HG03135 (cell line): ENCODE results near the gene PWWP2B.

Experiments used
- ATAC-seq: cut with Tn5 transposase; IDR thresholded peaks from one replicate; pipeline ENCODE4 v1.9.1; 2021; ENCODE audit warnings: mild to moderate bottlenecking, moderate library complexity; ENCODE audit not compliant: unreplicated experiment

Gene PWWP2B

DNA sequence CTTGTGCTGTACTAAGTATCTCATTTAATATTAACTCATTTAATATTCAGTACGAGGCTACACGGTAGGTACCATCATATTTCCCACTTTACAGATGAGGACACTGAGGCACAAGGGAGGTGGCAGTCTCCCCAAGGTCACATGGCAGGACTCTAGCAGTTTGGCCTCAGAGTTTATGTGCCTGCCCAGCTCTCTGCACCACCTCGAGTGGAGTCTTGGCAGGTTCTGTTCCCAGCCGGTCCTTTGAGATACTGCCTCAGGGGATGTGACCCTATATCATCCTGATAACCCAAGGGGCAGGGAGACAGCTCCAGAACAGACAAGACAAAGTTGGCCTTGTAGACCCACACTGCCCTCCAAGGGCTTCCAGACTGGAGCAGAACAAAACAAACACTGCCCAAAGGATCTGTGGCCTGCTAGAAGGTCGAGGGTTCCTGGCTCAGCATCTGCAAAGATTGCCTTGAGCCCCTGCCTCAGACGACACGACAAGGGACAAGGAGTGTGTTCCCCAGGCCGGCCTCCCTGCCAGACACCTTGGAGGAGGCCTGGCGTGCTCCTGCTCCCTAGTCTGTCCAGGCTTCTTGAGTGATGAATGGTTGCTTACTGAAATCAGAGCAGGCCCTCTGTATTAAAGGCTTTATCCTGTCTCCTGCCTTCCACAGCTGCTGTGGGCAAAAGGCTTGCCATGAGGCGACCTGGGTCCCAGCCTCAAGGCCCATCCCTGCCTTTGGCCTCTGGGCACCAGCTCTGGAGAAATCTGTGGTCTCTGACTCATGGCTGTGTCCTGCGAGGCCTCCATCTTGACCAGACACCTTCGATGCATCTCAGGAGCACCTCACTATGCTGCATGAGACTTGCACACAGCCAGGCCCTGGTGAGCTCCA is 3.9 kb upstream of the PWWP2B start:
- no peak for ATAC-seq

DNA sequence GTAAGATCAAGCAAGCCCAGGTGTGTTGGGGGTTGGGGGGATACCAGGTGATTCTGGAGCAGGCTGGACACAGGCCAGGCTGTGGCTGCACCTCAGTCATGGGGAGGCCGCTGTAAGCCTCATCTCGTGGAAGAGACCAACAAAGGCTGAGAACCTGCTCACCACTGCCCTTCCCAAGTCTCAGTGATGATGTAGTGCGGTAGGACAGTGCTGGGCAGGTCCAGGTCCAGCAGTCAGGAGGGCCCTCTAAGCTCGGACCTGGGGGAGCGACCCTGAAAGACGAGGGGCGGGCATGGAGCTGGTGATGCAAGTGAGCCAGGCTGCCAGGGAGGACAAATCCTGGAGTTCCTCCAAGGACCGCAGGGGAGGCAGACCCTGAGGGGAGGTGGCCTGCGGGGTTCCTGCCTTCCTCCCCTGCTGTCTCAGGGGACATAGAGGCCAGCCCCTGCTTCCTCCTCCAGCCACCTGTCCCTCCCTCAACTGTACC is 3.3 kb upstream of the PWWP2B start:
- no peak for ATAC-seq

DNA sequence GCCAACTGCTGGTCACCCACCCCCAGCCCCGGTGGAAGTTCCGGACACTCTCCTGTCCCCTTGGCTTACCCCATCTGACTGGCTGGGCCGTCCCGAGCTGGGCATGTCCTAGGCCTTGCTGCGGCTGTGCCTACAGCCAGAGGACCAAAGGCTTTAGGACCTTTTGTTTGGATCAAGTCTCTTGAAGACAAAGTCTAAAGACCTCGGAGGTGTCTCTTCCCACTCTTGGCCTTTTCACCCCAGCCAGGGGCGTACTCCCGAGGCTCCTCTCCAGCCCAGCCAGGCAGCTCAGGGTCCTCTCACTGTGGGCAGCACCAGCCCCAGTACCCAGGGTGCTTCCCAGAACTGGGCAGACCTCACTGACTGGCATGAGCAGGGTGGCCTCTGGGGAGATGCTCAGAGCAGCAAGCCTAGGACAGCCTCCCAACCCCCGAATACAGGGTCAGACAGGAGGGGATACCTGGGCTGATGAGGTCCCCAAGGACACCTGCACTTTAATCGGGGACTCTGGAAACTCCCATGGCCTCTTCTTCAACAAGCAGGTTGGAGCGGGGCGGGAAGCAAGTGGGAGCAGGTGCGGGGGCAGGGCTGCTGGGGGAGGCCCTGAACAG is 2.7 kb upstream of the PWWP2B start:
- no peak for ATAC-seq

DNA sequence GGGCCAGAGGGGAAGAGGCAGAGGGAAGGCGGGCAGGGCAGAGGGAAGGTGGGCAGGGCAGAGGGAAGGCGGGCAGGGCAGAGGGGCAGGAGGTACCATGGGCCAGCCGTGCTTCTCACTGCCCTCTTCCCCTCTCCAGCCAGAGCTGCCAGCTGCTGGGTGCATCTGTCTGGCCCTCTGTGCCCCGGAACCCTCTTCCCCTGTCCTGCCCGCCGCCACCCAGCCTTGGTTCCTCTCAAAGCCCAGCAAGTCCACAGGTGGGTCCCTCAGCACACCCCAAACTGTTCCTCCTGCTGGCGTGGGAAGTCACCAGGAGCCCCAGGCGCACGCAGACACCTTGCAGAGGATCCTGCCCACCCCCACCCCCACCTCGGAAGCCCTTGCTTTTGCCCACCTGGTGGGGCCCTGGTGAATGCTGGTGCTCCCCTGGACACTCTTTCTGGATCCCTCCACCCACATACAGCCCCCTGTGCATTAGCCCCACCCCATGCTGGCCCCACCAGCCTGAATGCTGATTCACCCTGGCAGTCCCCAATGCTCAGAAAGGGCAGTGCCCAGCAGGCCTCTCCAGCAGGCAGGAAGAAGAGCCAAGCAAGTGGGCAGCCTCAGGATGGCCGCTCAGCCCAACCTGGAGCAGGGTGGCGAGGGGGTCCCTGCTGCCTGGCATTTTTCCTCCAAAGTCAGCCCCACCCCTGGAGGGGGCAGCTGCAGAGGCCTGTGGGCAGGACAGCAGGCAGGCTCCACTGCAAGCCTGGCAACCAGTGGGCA is 1.9 kb upstream of the PWWP2B start:
- ATAC-seq, result no peak

DNA sequence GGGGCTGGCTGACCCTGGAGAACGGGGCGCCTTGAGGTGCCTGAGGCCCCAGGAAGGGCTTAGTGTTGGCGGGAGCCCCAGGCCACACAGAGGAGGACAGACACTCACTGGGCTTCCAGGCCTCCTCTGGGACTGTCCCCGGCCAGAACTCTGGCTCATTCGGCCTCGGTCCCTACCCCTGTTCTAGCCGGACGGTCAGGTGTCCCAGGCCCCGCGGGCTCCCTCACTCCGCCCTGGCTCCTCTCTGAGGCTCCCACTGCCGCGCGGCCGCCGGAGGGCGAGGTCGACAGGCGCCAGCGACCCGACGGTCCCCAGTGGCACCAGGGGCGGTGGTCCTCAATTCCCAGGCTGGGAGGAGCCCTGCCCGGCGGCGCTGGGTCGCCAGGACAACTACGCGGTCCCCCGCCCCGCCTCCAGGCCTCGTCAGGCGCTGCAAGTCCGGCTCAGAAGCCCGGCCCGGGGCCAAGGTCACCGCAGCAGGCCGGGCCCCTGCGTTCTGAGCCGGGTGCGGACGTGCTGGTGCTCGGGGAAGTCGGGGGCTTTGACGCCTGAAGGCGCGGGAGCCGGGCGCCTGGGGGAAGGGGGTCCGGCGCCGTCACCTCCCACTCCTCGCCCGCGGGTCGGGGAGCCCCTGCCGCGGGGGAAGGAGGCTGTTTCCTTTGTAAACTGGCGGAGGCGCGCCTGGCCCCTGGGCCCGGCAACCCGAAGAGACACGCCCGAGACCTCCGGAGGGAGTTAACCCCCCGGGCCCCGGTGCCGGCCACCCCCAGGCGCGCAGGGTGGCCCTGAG is 1.1 kb upstream of the PWWP2B start:
- ATAC-seq, result peak; percentile 14

DNA sequence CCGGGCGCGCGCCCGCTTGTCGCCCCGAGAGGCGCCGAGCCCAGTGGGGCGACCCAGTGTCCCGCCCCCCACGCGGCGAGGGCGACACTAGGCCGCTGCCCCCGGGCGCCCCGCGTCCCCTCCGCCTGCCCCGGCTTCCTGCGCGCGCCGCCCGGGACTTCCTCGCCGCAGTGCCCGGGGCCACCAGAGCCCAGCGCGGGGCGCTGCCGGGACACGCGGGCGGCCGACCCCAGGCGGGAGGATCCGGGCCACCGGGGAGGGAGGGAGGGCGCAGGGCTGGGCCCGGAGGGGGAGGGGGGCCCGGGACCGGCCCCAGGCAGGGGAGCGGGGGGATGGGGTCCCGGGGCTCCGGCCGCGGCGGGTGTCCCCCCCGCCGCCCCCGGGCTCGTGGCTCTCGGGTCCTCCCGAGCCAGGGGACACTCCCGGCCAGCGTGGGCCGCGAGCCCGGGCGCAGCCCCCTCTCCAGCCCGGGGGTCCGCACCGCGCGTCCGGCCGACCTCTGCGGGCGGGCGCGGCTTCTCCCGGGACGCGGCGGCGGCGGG is 435 bp upstream of the PWWP2B start:
- ATAC-seq, result peak; percentile 48

DNA sequence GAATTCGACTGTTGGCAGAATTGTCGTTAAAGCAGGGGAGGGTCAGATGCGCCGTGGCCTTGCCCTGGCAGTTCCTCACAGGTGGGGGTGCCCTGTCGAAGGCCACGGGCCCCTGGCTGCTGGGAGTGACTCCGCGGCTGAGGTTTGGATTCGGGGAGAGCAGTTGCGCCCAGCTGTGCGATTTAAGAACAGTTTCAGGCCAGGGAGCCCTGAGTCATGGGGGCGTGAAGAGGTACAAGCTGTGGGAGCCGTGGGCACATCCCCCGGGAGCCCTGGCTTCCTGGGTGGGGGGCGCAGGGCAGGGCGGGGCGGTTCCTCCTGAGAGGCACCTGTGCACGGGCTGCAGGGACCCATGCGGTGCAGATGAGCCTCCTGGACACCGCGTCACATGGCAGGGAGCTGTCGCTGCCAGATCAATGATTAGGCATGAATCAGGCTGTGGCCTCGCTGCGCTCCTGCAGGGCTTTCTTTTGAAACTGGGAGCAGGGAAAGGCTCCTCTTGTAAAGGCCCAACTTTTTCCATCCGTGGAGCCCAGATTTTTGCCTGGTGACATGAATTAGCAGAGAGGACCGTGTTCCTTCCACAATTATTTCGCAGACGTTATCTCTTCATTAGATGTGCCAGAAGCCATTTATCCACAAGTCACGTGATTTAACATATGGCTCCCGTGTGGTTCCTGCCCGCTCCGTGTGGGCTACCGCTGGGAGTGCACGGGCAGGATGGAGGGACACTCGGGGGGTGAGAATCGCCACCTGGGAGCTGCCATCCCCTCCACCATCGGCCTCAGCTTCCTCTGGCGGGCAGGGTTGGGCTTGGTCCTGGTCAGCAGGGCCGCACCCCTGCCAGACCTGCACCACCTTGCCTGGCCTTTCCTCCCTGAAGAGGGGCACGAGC is 918 bp downstream of the PWWP2B start:
- ATAC-seq, result peak; percentile 28

DNA sequence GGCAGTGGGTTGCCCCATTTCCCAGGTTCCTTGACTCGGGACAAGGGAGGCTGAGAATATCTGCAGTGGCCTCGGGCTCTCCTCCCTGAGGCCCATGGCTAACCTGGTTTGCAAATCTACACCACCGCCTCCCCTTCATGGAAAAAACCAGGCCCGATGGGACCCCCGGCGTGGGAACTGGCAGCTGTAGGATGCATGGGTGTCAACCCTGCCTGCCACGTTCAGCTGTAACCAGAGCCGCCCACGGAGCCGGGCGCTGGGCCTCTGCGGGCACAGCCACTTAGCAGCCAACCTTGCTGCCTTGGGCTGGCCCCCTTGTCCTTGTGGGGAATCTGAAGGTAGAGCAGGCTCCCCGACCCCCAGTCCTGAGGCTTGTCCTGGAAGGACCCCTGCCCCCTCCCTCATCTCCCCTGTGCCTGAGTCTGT is 1.6 kb downstream of the PWWP2B start:
- no peak for ATAC-seq

DNA sequence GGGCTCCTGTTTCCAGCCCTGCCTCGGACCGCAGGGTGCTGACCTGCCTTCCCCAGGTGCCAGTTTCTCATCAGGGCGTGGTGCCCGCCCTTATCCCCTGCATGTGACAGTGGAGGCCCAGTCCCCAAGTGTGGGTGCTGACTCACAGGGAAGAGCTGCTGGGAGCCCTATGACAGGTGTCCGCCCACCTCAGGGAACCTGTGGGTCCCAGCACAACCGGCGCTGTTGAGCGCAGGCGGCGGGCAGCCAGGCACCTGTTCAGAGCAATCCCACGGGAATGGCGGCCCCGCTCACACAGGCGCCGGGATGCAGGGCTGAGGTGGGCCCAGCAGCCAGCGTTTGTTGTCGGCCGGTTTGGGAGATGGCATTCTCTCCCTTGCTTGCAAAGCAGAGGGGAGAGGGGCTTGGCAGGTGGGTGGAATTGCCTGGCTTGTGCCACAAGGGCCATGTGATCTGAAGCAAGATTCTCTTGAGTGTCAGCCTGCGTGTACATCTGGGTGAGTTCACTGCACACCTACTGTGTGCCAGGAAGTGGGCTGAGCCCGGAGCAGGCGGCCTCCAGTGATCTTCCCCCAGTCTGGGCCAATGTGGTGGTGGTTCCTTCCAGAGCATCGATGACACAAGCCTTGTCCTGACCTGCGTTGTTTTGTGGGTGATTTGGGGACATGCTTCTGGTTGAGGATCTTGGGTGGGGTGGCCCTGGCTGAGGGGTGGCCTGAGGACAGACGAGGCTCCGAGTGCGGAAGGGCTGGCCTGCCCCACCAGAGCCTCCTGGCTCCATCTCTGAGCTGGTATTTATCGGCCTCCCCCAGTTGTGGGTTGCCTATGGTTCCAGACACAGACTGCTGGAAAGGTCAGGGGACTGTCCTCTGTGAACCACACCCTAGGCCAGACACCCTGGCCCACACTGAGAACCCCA is 2.4 kb downstream of the PWWP2B start:
- no peak for ATAC-seq

DNA sequence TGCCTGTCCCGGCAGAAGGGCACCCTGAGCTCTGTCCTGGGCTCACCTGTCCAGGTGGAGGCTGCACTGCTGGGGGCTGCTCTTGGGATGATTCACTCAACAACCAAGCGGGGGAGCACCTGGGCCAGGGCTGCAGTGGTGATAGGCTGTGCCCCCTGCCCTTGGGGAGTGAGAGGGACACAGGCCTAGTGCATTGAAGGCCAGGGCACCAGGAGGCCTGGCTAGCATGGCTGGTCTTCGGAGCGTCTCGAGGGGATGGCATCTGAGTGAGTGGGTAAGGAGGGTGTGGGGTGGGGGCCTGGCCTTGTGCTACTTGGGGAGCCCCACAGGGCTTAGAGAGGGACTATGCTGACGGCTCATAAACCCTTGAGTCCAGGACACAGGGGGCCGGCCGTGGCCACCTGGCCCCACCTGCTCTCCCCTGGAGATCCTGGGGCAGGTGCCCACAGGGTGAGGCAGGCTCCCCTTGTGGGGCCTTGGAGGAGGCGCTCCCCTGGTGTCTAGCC is 3.1 kb downstream of the PWWP2B start:
- ATAC-seq, result no peak

DNA sequence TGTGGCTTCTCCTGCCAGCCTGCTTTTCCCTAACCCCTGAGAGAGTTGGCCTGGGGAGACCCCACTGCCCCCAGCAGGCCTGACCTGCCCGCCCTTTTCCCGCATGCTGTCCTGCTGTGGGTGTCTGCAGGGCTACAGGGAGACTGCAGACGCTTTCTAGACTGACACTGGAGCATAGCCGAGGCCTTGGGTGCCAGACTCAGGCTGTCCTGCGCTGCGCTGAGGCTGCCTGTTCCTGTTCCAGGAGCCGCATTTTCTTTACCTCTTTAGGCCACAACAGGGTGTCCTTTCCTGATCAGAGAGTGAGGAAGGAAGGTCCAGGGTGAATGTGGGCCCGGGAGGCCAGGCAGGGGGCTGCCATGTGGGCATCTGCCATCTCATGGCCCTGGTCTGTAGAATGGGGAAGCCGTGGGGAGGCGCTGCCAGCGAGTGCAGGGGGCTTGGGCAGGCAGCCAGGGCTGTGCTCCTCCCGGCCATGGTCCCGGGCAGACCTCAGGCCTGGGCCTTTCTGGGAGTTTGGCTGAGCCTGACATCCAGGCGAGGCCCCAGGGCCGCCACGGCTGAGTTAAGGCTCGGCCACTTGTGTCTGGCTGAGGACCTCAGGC is 3.6 kb downstream of the PWWP2B start:
- no peak for ATAC-seq

DNA sequence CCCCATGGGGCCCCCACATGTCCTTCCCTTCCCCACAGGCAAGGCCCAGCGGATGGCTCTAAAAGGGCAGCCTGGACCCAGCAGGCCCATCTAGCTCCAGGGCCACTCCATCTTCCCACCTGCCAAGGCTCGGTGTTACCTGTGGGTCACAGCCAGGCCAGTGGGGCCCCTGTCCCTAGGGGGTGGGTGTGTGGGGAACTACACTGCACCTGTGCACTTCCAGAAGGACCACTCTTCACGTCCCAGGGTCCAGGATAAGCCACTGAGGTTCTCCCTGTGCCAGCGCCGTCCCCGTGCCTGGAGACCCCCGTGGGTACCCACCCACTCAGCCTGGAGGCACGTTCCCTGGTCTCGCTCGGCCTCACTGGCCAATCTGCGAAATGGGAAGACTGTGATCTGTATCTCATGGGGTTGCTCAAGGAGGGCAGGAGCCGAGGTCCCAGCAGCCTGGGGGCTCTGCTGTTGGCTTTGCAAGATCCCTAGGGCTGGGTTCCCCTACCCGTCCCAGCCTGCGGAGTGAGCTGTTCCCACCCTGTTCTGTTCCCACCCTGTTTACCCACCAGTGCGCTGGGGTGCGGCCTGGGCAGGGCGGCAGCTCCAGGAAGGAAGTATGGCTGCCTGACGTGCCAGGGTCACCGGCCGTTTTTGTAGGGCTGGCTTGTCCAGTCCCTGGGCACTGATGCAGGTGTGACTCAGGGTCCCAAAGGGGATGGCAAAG is 4.6 kb downstream of the PWWP2B start:
- no peak for ATAC-seq

DNA sequence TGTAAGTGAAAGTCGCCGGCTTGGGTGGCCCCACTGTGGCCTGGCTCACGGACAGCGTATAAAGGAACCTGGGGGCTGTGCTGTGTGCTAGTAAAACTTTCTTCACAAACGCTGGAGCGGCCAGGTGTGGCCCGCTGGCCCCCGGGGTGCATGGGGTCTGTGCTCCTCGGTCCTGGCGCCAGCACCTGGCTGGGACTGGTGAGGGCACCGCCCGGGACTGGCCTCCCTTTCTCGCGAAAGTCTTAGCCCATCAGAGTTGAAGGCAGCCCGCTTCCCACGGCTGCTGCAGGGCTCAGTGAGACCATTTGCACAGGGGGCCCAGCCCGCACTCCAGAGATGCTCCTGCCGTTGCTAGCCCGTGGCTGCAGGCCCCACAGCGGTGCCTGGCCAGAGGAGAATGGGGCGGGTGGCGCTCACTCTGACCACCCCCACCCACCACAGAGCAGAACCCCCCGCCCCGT is 5.8 kb downstream of the PWWP2B start:
- no peak for ATAC-seq

DNA sequence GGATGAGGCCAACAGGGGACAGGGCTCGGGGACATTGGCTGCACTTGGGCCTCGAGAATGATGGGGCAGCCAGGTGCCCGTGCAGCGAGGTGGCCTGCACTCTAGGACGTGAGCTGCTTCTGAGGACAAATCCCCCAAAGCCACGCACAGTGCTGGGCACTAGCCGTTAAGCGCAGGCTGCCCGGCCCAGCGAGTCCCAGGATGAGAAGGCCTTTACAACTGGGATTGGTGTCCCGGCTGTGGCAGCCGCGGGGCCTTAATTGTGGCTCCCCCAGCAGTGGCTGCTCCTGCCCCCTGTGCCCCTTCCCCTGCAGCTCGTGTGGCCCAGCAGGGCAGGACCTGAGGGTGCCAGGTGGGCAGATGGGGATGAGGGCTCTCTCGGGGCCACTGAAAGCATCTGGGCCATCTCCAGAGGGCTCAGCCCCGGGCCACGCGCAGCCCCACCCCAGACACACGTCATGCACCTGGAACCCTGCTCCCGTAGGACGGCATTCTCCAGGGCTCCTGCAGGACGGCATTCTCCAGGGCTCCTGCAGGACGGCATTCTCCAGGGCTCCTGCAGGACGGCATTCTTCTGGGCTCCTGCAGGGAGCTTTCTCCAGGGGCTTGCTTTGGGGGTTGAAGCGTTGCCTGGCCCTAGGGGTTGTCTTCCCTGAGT is 6.6 kb downstream of the PWWP2B start:
- no peak for ATAC-seq

DNA sequence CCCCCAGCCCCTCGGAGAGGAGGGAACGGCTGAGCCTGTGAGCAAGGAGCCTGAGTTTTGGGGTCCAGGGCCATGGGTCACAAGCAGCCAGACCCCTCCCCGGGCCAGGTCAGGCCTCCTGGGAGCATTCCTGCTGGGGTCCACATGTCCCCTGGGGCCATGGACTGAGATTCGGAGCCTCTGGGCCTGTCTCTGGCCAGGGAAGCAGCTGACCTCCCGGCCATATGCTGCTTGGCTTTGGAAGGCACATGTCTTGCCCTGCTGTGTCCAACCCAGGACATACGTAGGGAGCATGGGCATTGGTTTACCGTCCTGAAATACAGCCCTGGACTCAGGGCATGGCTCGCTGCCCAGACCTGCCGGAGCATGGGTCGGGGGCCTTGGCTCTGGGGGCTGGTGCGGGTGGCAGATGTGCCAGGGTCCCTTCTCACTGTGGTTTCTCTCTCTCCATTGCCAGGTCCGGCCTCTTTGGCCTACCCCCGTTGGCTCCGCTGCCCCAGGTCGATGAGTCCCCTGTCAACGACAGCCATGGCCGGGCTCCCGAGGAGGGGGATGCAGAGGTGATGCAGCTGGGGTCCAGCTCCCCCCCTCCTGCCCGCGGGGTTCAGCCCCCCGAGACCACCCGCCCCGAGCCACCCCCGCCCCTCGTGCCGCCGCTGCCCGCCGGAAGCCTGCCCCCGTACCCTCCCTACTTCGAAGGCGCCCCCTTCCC is 7.3 kb downstream of the PWWP2B start:
- ATAC-seq, result no peak

DNA sequence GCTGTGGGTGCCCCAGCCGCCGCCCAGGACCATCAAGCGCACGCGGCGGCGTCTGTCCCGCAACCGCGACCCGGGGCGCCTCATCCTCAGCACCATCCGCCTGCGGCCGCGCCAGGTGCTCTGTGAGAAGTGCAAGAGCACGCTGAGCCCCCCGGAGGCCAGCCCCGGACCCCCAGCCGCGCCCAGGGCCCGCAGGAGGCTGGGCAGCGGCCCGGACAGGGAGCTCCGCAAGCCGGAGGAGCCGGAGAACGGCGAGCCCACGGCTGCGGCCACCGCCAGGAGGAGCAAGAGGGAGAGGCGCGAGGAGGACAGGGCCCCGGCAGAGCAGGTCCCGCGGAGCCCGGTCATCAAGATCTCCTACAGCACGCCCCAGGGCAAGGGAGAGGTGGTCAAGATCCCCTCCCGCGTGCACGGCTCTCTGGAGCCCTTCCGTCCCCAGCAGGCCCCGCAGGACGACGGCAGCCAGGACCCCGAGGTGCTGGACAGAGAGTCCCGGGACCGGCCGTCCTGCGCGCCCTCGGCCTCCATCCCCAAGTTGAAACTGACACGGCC is 8.0 kb downstream of the PWWP2B start:
- ATAC-seq, result no peak
